ENCODE measurements around the gene ATF6B.
"Not testable (repeated sequence)": the region's sequence is repeated elsewhere in the genome, so short reads cannot be mapped to it uniquely, and the experiment has no call there.

ATF6B gene

DNA sequence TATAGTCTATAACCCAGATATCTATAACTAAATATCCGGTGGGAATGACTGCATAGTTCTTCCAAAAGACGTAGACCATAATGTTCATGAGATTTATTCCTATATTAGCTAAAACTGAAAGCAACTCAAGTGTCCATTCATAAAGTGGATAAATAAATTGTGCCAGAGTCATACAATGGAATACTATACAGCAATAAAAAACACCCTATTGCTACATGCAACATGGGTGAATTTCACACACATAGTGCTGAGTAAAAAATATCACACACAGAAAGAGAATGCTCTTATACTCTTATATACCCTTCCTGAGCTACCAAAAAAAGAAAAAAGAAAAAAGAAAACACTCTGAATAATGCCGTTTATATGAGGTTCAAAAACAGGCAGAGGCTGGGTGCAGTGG is 25.8 kb downstream of the ATF6B start:
- DNase-seq, result no peak

DNA sequence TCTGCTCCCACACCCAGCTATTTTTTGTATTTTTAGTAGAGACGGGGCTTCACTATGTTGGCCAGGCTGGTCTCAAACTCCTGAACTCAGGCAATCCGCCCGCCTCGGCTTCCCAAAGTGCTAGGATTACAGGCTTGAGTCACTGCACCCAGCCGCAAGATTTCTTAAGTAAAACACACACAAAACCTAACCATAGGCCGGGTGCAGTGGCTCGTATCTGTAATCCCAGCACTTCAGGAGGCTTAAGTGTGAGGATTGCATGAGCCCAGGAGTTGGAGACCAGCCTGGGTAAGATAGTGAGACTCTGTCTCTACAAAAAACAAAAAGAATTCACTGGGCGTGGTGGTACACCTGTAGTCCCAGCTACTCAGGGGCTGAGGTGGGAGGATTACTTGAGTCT is 27.8 kb downstream of the ATF6B start:
- not testable (repeated sequence) for DNase-seq

DNA sequence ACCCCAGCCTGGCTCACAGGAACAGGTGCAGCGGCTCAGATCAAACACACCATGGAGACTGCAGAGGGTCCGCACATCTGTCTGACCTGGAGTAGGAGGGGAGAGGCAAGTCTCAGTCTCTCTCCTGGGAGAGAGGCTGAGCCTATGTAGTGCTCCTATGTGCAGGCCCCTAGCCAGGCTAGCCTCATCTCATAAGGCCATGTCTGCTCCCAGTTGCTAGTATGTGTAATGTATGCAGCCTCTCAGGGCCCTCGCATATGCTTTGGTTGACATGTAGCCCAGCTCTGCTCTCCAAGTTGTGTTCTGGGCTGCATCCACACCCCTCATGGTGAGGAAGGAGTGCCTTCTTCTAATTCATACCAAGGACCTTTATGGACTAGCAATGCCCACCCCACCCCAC is 30.7 kb downstream of the ATF6B start:
- no peak for DNase-seq

DNA sequence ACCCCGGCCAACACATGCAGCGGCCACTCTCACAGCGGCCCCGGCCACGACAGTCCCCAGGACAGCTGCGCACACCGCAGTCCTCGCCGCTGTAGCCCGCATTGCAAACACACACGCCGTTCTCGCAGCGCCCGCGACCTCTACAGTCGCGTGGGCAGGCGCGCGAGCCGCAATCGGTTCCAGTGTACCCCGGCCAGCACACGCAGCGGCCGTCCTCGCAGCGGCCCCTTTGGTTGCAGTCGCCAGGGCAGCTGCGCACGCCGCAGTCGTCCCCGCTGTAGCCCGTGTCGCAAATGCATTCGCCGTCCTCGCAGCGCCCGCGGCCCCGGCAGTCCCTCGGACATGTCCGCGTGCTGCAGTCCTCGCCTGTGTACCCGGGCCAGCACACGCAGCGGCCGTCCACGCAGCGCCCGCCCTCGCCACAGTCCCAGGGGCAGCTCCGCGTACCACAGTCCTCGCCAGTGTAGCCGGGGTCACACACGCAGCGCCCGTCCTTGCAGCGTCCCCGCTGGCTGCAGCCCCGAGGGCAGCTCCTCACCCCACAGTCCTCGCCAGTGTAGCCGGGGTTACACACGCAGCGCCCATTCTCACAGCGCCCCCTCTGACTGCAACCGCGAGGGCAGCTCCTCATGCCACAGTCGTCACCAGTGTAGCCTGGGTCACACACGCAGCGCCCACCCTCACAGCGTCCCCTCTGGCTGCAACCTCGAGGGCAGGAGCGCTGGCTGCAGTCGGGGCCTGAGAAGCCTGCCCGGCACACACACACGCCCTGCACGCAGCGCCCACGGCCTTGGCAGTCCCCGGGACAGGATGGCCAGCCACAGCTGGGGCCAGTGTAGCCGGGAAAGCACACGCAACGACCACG is 31.4 kb downstream of the ATF6B start:
- peak in 1 of 2 experiments; percentile 20 for DNase-seq

DNA sequence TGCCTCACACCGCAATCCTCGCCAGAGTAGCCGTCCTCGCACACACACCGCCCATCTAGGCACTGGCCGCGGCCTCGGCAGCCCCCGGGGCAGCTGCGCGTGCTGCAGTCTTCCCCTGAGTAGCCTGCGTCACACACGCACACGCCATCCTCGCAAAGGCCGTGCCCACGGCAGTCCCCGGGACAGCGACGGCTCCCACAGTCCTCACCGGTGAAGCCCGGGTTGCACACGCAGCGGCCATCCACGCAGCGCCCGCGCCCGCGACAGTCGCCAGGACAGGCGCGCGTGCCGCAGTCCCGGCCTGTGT is 32.0 kb downstream of the ATF6B start:
- no peak for DNase-seq

DNA sequence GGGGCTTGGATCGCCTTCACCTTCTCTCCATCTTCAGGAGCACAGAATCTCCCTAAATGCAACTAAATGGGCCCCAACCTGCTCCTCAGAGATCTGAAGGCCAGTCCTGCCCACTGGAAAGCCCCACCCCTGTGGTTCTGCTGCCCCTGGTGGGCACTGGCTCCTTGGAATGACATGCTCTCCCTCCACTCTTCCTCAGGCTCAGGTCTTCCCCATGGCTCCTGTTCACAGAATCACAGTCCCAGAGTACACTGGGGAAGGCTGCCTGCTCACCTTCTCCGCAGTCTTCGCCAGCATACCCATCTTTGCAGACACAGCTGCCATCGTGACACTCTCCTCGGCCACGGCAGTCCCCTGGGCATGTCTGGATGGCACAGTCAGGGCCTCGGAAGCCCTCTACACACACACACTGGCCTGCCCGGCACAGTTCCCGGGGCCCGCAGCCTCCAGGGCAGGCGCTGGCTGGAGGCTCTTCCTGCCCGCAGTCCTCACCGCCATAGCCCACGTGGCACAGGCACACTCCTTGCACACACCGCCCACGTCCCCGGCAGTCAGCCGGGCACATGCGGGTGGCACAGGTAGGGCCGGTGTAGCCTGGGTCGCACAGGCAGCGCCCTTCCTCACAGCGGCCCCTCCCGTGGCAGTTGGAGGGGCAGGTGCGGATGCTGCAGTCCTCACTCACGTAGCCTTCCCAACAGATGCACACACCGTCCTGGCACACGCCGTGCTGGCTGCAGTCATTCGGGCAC is 32.5 kb downstream of the ATF6B start:
- DNase-seq, result peak in 1 of 2 experiments; percentile 20

DNA sequence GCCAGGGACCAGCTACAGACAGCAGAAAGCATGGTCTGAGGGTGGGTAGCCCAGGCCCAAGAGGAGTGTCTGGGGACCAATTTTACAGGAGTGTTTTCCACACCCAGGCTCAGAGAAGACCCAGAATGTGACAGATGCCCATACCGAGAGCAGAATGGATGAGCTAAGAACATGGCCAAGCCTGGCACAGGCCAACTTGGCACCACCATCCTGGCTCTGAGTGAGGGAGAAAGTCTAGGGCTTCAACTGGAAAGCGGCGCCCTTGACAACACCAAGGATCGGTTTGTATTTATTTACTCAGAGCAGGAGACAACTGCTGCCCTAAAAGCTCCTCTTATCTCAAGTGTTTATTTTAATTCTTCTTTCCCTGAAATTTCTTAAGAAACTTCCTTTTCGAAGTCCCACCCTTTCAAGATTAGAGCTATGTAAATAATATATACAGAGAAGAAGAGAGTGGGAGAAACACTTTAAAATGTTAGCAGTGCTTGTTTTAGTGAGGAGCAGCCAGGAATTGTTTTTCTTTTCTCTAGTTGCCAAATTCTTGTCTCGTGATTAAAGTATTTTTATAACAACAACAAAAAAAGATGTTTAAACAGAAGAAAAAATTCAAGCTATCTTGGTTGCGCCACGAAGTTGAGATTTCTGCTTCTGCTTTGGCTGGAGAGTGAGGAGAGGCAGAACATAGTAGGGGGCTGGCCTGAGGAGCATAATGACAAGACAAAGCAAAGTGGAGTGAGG is 35.1 kb downstream of the ATF6B start:
- DNase-seq, result no peak

DNA sequence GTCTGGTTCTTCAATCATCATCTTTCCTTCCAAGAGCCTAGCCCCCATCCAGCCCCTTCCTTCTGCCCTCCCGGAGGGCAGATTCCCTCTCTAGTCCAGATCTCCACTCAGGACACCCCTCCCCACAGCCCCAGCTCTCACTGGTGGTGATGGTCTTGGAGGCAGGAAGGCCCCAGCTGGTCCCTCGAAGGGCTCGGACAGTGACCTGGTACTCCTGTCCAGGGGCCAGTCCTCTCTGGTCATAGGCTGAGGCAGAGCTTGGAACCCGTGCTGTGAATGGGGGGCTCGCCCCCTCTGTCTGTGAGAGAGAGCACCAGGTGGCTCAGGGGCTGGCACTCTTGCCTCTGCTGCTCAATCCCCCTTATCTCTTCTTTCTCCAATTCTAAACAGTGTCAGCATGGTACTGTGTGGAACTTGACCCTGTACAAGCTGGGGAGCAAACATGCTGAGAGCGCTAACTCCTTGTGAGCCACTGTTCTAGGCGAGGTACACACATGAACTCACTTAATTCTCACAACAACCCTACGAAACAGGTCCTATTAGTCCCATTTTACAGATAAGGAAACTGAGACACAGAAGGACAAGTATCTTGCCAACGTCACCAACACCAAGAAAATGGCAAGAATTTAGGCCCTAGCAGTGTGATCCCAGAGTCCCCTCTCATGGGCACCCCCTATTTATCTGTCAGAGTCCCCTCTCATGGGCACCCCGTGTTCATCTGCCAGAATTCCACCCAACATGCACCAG is 38.8 kb downstream of the ATF6B start:
- no peak for DNase-seq

DNA sequence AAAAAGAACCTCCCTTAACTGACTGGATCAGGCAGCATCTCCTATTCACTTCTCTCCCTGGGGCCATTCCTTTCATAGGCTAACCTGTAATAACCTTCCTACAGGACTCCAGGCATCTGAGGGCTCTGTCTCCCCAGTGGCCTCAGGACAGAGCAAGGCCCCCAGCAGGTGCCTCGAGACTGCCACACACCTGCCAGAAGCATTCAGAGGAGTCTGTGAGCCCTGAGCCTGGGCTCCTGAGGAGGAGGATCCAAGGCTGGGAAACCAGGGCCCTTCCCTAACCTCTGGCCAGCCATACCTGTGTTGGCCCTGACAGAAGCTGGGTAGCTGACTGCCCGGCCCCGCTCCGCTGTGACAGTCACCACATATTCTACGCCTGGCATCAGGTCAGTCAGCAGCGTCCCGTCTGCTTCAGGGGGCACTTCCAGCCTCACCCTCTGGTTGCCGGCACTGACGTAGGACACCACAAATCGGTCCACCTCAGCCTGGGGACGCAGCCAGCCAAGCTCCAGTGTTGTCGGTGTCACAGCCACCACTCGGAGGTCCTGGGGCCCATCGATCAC is 39.5 kb downstream of the ATF6B start:
- DNase-seq, result no peak

DNA sequence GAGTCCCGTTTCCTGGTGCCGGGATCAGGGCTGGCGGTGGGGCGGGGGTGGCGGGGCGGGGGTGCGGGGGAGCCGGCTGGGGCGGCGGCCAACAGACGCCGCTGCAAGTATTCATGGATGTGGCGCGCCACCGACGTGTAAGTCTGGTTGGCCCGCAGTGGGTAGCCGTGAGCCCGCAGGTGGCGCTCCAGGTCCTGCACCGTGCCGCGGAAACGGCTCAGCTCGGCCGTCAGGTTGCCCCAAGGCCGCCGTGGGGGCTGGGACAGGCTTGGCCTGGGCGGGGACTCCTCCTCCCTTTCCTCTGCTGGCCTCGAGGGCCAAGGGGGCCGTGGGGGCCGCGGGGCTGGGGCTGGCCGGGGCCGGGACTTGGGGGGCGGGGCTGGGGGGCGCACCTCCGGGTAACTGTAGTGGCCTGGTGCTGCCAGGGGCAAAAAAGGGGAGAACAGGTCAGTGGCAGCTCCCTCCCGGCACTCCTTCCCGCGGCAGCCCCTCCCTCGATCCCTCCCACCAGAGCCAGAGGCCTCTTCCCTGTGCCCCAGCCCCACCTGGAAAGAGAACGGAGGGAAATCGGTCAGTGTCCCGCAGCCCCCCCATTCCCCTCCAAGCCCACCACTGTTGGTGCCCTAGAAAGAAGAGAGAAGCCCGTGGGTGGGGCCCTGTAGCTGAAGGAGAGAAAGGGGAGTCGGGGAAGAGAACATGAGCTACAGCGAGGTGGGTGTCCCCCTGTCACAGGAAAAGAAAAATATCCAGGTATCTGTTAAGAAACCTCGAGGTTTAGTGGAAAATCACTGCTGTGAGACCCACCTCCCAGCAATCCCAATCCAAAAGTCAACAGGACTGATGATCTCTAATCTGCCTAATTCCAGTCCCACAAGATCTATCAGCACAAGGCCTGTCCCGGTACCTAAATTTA is 40.2 kb downstream of the ATF6B start:
- DNase-seq, result peak; percentile 54 to 81

DNA sequence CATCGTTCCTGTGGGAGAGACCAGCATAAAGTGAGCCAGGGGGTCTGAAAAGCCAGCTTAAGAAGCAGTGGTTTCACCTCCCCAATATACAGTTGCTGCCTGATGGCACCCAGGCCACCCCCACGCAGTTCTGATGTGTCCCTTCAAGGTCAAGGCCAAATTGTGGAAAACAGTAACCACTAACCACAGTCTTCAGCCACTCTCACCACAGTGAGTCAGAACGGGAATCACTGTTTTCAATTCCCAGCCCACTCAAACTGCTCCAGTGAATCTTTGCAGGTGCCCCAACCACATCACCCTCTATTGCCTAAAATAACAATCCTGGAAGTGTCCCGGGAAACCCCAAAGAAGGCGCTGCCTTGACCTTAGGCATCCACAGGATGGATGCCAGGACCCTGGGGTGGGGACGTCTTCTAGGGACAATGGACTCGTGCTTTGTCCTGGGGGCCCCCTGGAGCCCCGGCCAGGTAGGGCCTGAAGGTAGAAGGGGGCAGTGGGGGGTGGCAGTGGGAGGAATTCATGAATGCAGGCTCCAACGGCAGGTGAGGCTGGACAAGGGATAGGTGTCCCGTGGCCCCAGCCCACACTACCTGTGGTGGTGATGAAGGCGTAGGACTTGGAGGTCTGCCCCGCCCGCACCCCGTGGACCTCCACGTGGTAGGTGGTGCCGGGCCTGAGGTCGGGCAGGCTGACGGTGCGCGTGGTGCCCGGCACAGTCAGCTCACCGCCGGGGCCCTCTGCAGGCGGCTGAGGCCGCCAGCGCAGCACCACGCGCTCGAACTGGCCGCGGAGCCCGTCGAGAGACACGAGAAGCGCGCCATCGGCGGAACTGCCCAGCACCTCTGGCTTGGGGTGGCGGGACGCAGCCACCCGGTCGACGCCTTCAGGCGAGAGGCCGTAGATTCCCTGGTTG is 41.1 kb downstream of the ATF6B start:
- peak in 1 of 2 experiments; percentile 59 for DNase-seq

DNA sequence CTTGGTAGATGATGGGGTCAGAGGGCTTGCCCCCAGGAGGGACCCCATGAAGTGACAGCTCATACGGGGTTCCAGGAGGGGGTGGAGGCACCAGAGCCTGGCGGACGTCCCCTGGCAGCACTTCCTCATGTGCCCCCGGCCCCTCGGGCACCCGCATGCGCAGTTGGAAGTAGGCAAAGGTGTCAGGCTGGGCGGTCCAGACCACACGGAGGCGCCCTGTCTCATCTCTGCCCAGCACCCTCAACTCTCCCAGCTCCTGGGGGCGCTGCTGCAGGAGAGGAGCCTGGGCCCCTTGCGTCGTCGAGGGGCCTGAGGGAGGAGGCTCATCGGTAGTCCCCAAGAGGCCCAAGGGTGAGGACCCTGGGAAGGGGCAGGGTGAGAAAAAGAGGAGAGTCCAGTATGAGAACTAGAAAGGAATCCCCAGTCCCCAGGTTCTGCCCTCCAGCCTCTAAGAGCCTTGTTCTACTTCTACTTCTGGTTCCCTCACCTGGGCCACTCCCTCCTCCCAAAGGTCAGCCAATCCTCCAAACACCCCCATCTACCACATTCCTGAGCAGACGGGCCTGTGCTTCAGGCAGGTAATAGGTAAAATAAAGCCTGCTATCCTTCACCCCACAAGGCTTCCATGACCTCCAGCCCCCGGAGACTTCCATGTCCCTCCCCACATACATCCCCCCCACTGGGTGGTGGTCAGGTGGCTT is 42.1 kb downstream of the ATF6B start:
- DNase-seq, result peak in 1 of 2 experiments; percentile 22

DNA sequence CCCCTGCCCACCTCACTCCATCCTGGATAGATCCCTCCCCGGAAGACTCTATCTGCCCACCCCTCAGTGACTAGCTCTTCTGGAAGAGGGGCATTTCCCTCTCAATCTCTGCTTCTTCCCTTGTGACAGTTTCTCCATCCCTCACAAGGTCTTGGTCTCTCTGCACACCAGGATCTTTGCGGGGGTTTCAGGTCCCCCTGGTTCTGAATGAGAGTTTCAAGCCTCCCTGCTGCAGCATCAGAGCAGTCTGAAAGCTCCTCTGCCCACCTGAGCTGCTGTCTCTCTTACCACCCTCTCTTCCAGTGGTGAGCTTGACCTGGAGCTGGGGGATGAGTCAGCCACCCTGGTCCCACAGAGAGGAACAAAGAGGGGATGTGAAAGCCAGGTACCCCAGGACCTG is 43.3 kb downstream of the ATF6B start:
- no peak for DNase-seq

DNA sequence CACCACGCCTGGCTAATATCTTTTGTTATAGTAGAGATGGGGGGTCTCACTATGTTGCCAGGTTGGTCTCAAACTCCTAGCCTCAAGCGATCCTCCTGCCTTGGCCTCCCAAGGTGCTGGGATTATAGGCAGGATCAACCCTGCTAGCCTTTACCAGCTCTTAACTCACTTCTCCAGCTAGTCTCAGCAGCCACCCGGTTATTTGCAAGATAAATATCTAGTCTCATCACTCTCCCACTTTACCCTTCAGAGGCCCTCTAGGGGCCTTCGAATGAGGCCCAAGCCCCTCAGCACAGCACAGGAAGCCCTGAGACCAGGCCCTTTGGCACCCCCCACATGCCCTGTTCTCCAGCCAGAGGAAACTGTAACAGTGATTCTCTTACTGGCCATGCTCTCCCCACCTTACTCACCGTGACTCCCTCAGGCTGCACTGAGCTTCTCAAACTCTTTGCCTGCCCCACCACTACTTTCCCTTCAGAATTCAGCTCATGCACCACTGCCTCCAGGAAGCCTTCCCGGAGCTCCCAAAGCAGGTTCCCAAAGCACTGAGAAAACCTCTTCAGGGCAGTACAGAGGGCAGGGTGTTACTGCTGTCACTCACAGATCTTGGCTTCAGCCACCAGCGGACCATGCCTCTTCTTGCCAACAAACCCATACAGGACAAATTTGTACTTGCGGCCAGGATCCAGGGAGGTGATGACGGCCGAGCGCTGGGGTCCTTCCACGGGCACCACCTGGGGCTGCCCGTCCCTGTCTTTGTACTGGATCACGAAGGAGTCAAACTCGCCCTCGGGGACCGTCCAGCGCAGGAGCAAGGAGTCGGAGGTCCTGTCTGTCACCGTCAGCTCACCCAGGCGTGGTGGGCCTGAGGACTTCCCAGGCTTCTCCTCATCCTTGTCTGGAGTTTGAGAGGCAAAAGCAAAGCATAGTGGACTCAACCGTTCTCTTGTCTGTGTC is 44.0 kb downstream of the ATF6B start:
- DNase-seq, result no peak

DNA sequence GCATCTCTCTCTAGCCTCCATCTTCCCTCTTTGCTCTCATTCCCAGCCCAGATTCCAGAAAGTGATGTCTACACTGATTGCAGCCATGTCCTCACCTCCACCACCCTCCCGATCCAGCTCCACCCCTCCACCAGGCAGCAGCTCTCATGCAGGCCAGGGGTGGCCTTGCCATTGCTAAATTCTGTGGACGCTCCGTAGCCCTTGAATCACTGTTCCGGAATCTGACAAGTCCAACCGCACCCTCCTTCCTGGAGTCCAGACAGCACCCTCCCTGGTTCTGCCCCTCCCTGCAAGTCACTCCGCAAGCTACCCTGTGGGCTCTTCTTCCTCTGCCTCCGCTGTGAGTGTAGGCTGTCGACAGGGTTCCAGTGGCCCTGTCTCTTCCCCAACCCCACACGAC is 45.1 kb downstream of the ATF6B start:
- no peak for DNase-seq

DNA sequence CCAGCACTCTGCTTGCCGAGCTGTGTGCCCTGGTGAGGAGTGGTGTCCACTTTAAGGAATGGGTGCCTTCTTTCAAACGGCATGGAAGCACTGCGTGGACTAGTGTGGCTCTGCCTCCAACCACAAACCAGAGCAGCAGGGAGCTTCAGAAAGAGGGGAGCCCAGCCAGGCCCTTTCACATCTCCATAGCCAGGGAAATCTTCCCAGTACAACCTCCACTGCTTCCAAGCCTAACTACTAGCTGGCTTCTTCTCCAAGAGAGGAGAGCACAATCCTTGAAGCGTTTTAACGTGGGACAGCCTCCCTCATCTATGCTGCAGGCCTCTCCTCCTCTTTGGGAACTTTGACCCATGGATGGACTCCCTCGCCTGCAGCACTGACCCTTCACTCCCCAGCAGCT is 45.6 kb downstream of the ATF6B start:
- DNase-seq, result no peak

DNA sequence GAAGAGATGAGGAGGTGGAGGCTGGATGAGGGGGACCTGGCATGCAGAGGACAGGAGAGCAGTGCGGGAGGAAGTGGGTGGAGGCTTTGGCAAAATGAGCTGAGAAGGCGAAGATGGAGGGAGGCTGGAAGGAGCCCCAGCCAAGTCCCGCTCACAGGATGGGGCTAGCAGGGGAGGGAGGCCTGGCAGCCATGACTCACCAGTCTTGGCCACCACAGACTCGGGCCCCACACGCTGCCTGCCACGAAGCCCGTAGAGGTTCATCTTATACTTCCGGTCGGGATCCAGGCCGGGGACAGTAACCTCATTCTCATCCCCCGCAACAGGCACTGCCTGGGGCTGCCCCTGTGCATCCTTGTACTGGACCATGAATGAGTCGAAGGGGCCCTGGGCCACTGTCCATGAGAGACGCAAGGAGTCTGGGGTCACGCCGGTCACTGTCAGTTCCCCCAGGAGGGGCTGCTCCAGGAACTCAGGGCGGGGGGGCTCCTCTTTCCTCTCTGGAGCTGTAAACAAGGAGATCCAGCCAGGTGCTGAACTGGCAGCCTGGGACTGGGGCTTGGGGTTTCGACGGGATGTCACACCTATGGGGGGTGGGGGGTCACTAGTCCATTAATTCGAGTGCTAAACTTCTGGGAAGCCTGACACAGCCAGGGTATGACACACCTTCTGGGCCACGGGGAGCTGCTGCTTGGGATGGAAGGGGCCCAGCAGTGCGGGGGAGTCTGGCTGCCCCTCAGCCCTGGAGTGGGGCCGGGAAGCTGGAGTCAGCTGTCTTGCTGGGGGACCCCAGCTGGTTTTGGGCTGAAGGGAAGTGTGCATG is 46.7 kb downstream of the ATF6B start:
- DNase-seq, result no peak

Measured in NCI-H526 (cell line).